Testis (tissue), 3 donors: Measurements from ENCODE around the gene HIF3A. TPM values are rescaled to one million over a fixed set of nuclear protein-coding genes. Genes with fewer than 3 reads are reported as not detected.

ENCODE experiments used
- DNase-seq: peaks from one replicate; pipeline ENCODE4 v3.0.0-alpha.2; 2019
- H3K27ac ChIP-seq, 2 donors: fragments of 200-600 bp; sonication (generic); one replicate each; pipeline ENCODE4 v1.5.1; 2019
- H3K27me3 ChIP-seq: fragments of 200-600 bp; sonication (generic); one replicate; pipeline ENCODE4 v1.5.1; 2019
- H3K36me3 ChIP-seq: fragments of 200-600 bp; sonication (generic); one replicate; pipeline ENCODE4 v1.5.1; 2017; ENCODE audit warnings: low read depth; ENCODE audit errors: missing control alignments
- H3K4me1 ChIP-seq: fragments of 200-600 bp; sonication (generic); one replicate; pipeline ENCODE4 v1.5.1; 2019
- H3K4me3 ChIP-seq, 2 donors: fragments of 200-600 bp; sonication (generic); one replicate each; pipeline ENCODE4 v1.5.1; 2017 to 2019
- H3K9me3 ChIP-seq: fragments of 200-600 bp; sonication (generic); one replicate; pipeline ENCODE4 v1.5.1; 2017
- POLR2A ChIP-seq: fragments of 450-650 bp; IDR thresholded peaks from one replicate; pipeline ENCODE4 v1.6.1; 2017; ENCODE audit warnings: antibody characterized with exemption, mild to moderate bottlenecking, moderate library complexity
- WGBS, 2 donors: methylation state at CpG; one replicate each; pipeline ENCODE4 v1.1.5; 2018; 5-methylcytosine and 5-hydroxymethylcytosine counted together
- intact Hi-C: fragments of 100-400 bp; cut with DNase I; formaldehyde crosslinking; loops from one replicate; pipeline ENCODE4 v1.15.1; 2023; ENCODE audit warnings: low total_unique reads
- polyA plus RNA-seq: library from polyadenylated mRNA; stranded (reverse); fragments of 350-450 nt; fragmentation: Illumina TruSeq; extraction: RNeasy Lipid Tissue Mini Kit (QIAGEN cat#74804); gene quantifications from one replicate; pipeline ENCODE4 v1.2.3, GENCODE V29; 2014; ENCODE audit warnings: low read depth, low replicate concordance; ENCODE audit not compliant: insufficient read depth
- total RNA-seq, 2 donors: library from RNA; depleted of rRNA; stranded (reverse); fragments of >200 nt; gene quantifications; one replicate each; pipeline ENCODE4 v1.2.3, GENCODE V29; 2016
- TF ChIP-seq, protein P1 (sequence below), 3 experiments: fragments of 450-650 bp in 2 of 3; fragments of 200-600 bp in 1 of 3; sonication (generic) in 1 of 3; IDR thresholded peaks; one replicate each; pipeline ENCODE4 v1.5.1; 2016 to 2019; ENCODE audit warnings: antibody characterized with exemption in 3 of 3, mild to moderate bottlenecking in 2 of 3, moderate library complexity in 1 of 3

Gene HIF3A
- total and polyA plus RNA-seq, 3 donors from 2014 or later, result 3.8 to 105 (median 82.6) TPM

DNA sequence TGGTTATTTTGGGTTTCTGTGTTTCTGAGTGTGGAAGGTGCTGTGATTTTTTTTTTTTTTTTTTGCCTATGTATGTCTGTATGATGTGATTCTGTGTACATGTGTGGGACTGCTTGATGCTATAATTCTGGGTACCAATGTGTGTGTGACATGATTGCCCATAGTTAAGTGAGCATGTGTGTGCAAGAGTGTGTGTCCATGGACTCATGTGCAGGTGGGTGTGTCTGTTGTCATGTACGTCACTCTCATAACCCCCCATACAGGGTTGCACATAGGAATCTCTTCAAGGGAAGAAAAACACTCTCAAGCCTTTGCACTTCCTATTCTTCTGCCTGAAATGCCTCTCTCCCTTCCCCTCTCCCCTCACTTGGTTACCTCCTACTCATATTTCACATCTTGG is 47.5 kb downstream of the HIF3A start:
- Histone ChIP-seq H3K4me1 (peaks cover 8% of the 10 kb centered on the region), H3K36me3 (no peaks in the 10 kb centered on the region), H3K9me3 (no peaks in the 10 kb centered on the region), H3K4me3 (no peak overlapping the region), H3K27me3 (no peaks in the 10 kb centered on the region), H3K27ac (no peak overlapping the region)
- WGBS, 2 donors, result 67 to 86% methylated on average over 1 of the region's 1 CpG
- TF ChIP-seq POLR2A, result no peak
- TF ChIP-seq, protein P1, sequence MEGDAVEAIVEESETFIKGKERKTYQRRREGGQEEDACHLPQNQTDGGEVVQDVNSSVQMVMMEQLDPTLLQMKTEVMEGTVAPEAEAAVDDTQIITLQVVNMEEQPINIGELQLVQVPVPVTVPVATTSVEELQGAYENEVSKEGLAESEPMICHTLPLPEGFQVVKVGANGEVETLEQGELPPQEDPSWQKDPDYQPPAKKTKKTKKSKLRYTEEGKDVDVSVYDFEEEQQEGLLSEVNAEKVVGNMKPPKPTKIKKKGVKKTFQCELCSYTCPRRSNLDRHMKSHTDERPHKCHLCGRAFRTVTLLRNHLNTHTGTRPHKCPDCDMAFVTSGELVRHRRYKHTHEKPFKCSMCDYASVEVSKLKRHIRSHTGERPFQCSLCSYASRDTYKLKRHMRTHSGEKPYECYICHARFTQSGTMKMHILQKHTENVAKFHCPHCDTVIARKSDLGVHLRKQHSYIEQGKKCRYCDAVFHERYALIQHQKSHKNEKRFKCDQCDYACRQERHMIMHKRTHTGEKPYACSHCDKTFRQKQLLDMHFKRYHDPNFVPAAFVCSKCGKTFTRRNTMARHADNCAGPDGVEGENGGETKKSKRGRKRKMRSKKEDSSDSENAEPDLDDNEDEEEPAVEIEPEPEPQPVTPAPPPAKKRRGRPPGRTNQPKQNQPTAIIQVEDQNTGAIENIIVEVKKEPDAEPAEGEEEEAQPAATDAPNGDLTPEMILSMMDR (IDR thresholded peaks at IDR 0.05), result no peak
- no peak for DNase-seq
- intact Hi-C loops, result no loop called here

DNA sequence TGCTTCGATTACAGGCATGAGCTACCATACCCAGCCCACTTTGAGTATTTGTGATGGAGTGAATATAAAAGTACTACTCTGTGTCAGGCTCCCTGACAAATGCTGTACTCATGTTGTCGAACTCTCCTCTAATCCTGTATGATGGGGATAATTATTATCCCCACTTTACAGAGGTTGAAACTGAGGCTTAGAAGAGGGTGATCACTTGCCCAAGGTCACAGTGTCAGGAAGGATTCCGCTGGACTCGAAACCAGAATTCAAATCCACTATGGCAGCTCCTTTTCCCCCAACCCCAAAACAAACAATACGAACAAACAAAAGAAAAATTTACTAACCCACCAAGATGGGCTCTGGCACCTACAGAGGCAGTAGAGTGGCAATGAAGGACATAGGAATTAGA is 48.3 kb downstream of the HIF3A start:
- peaks cover 16% of the 10 kb centered on the region for H3K4me1 ChIP-seq
- H3K27me3 ChIP-seq, result no peaks in the 10 kb centered on the region
- TF ChIP-seq POLR2A, result no peak
- TF ChIP-seq, protein P1 (IDR thresholded peaks at IDR 0.05), result no peak
- WGBS, 2 donors, result 89 to 91% methylated on average over 5 of the region's 5 CpGs
- no peak overlapping the region for H3K27ac ChIP-seq
- intact Hi-C loops, result no loop called here
- H3K9me3 ChIP-seq, result no peaks in the 10 kb centered on the region
- no peak for DNase-seq
- H3K36me3 ChIP-seq, result no peaks in the 10 kb centered on the region
- H3K4me3 ChIP-seq, result no peak overlapping the region

DNA sequence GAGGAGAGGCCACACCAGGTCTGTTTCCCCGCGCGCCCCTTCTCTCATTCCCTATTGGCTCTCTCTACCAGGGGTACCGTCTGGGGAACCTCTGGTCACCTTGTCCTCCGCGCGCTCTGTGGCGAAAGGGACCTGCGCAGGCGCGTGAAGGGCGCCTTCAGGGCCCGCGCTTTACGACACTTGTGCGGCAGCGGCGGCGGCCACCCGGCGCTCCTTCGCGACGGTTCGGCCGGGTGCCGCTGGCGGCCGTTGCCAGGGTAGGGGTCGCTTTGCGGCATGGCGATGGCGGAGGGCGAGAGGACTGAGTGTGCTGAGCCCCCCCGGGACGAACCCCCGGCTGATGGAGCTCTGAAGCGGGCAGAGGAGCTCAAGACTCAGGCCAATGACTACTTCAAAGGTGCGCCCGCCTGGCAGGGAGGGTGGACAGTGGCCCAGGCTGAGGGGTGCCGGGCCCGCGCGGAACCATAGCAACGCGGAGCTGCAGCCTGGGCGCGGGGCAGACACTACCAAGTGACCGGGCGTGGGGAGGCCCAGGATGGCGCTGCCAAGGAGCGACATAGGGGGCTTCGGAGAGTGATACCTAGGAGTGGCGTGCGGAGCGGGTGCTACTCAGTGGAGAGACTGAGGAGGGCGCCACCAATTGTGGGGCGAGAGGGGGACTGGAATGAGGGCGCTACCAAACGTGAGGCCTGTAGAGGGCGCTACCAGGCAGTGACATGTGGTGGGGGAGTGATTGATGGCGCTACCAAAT is 50.2 kb downstream of the HIF3A start, which contains the start of gene PPP5C:
TSS of gene PPP5C (plus strand) at position 267 of the 751 bp plus-strand sequence. CDS start at position 277, 10 bp downstream.
- WGBS, 2 donors, result 0% methylated on average over 41 to 62 of the region's 62 CpGs
- peaks cover 32% of the 10 kb centered on the region for H3K4me1 ChIP-seq
- intact Hi-C loops, result no loop called here

DNA sequence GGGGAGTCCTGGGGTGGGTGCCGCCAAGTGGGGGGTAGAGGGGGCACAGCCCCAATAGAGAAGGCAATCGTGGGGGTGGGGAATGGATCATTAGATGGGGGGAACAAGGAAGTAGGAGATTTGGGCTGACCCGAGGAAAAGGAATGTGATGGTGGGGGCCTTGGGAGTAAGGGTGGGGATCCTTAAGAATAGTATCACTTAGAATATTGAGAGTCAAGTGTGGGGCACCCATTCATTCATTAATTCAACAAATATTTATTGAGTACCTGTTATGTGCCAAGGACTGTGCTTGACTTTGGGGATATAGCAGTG is 50.7 kb downstream of the HIF3A start:
- TF ChIP-seq, protein P1 (IDR thresholded peaks at IDR 0.05), result no peak
- TF ChIP-seq POLR2A, result no peak
- Histone ChIP-seq H3K4me1 (peaks cover 33% of the 10 kb centered on the region), H3K27ac (peak overlapping the region; percentile 68 to 83), H3K36me3 (no peaks in the 10 kb centered on the region), H3K4me3 (peak overlapping the region; percentile 79 to 98), H3K9me3 (no peaks in the 10 kb centered on the region), H3K27me3 (no peaks in the 10 kb centered on the region)
- intact Hi-C loops, result no loop called here
- WGBS, 2 donors, result 1 to 4% methylated on average over 3 of the region's 3 CpGs
- no peak for DNase-seq

More for the DNA sequence above, 50.2 kb downstream of the HIF3A start, which contains the start of gene PPP5C:
- Histone ChIP-seq H3K27ac (peak within 1 kb of the TSS; percentile 68 to 83), H3K9me3 (no peaks in the 10 kb centered on the region), H3K4me3 (peak within 1 kb of the TSS; percentile 79 to 98), H3K36me3 (no peaks in the 10 kb centered on the region), H3K27me3 (no peaks in the 10 kb centered on the region)
- DNase-seq, result peak; percentile 92
- TF ChIP-seq POLR2A, result no peak
- TF ChIP-seq, protein P1 (IDR thresholded peaks at IDR 0.05), result peak; percentile 55 to 78 (median 74)

DNA sequence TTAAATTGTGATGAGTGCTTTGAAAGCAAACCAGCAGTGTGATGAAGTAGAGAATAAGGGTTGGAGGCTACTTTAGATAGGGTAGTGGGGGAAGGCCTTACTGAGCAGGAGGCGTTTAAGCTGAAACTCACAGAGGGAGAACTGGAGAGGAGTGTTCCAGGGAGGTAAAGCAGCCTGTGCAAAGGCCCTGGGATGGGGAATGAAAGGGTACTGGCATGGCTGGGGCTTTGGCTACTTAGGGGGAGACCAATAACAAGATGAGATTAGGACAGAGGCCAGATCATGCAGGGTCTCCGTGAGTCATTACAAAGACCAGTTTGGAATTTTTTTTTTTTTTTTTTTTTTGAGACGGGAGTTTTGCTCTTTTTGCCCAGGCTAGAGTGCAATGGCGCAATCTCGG is 51.1 kb downstream of the HIF3A start:
- Histone ChIP-seq H3K36me3 (no peaks in the 10 kb centered on the region), H3K4me3 (no peak overlapping the region), H3K9me3 (no peaks in the 10 kb centered on the region), H3K27ac (no peak overlapping the region), H3K4me1 (peaks cover 33% of the 10 kb centered on the region), H3K27me3 (no peaks in the 10 kb centered on the region)
- 77 to 79% methylated on average over 5 of the region's 5 CpGs for WGBS, 2 donors
- TF ChIP-seq POLR2A, result no peak
- TF ChIP-seq, protein P1 (IDR thresholded peaks at IDR 0.05), result no peak
- intact Hi-C loops, result no loop called here
- no peak for DNase-seq
